A673 (cell line): ENCODE measurements around the gene OR10K1. TPM values are rescaled to one million over a fixed set of nuclear protein-coding genes. Genes with fewer than 3 reads are reported as not detected.

ENCODE experiments used
- BruUV-seq: library from RNA; stranded (reverse); fragments of 400-500 nt; replicated peaks from 2 replicates; lab custom pipeline; 2021; lab: Mats Ljungman, UMichigan
- CTCF ChIA-PET: fragments of 300-600 bp; sonication (Branson Sonifier 250); formaldehyde crosslinking; loops from one replicate; lab custom pipeline; 2022; ENCODE audit warnings: antibody characterized with exemption; lab: Charles Lee
- POLR2A ChIA-PET: fragments of 300-600 bp; sonication (Branson Sonifier 250); formaldehyde crosslinking; loops from one replicate; lab custom pipeline; 2022; ENCODE audit warnings: antibody characterized with exemption; ENCODE audit not compliant: low non-redundant PET; lab: Charles Lee
- DNase-seq: peaks from one replicate; pipeline ENCODE4 v3.0.0-alpha.2; 2015; ENCODE audit warnings: low spot score
- H3K27ac ChIP-seq: fragments of 200-600 bp; sonication (generic); 2 replicates; pipeline ENCODE4 v1.5.1; 2016; ENCODE audit warnings: mixed run types, low read depth, mild to moderate bottlenecking, mixed read lengths, antibody characterized with exemption, low read length; ENCODE audit not compliant: poor library complexity, severe bottlenecking
- H3K27me3 ChIP-seq: fragments of 200-600 bp; sonication (generic); replicated peaks from 2 replicates; pipeline ENCODE4 v1.6.1; 2017; ENCODE audit warnings: mixed run types, low read depth, mild to moderate bottlenecking, mixed read lengths, antibody characterized with exemption, low read length; ENCODE audit not compliant: insufficient read depth, poor library complexity
- H3K36me3 ChIP-seq: fragments of 200-600 bp; sonication (generic); 2 replicates; pipeline ENCODE4 v1.6.1; 2016; ENCODE audit warnings: mixed run types, mild to moderate bottlenecking, mixed read lengths, antibody characterized with exemption, low read length; ENCODE audit not compliant: insufficient read depth, poor library complexity, severe bottlenecking
- H3K4me1 ChIP-seq: fragments of 200-600 bp; sonication (generic); 2 replicates; pipeline ENCODE4 v1.6.1; 2017; ENCODE audit warnings: mixed run types, mild to moderate bottlenecking, mixed read lengths, antibody characterized with exemption, low read length; ENCODE audit not compliant: insufficient read depth, poor library complexity, severe bottlenecking
- H3K4me3 ChIP-seq: fragments of 200-600 bp; sonication (generic); 2 replicates; pipeline ENCODE4 v1.5.1; 2016; ENCODE audit warnings: low read depth, mixed run types, mild to moderate bottlenecking, mixed read lengths, low read length; ENCODE audit not compliant: poor library complexity, severe bottlenecking
- H3K9me3 ChIP-seq: fragments of 200-600 bp; sonication (generic); 2 replicates; pipeline ENCODE4 v1.6.1; 2016; ENCODE audit warnings: mixed run types, low read depth, mild to moderate bottlenecking, mixed read lengths, antibody characterized with exemption, low read length; ENCODE audit not compliant: poor library complexity, severe bottlenecking
- CTCF ChIP-seq: fragments of 300-800, 200-600 bp; sonication (generic); conservative IDR thresholded peaks from 2 replicates; pipeline ENCODE4 v1.5.1; 2017; ENCODE audit warnings: low read depth, mild to moderate bottlenecking, antibody characterized with exemption, low read length, moderate library complexity, mixed read lengths
- EZH2 ChIP-seq: fragments of 200-600 bp; sonication (generic); IDR thresholded peaks from 2 replicates; pipeline ENCODE4 v1.6.1; 2017; ENCODE audit warnings: borderline replicate concordance, low read depth, mild to moderate bottlenecking, mixed read lengths, antibody characterized with exemption, low read length; ENCODE audit not compliant: poor library complexity, severe bottlenecking
- intact Hi-C: fragments of 100-400 bp; cut with micrococcal nuclease; formaldehyde crosslinking; loops from one replicate; pipeline ENCODE4 v1.10.0; 2022; ENCODE audit not compliant: unreplicated experiment
- total RNA-seq: library from RNA; stranded (reverse); gene quantifications from 2 replicates; pipeline ENCODE4 v1.2.3, GENCODE V29; 2021

The OR10K1 gene
- total RNA-seq, 1 experiment from 2014 or later: not detected

GRCh38 chr1:158457246-158457645 is 4.4 kb upstream of the OR10K1 start:
- Histone ChIP-seq H3K27ac (no peak overlapping the region), H3K36me3 (no peaks in the 10 kb centered on the region), H3K4me3 (no peak overlapping the region), H3K4me1 (no peaks in the 10 kb centered on the region), H3K9me3 (no peaks in the 10 kb centered on the region), H3K27me3 (peaks cover 41% of the 10 kb centered on the region)
- DNase-seq: no peak
- ChIA-PET CTCF (no interaction called here), POLR2A (no interaction called here)
- no TSS peak for BruUV-seq
- intact Hi-C loops: no loop called here
- no peak for TF ChIP-seq CTCF
- TF ChIP-seq EZH2: no peak

DNA sequence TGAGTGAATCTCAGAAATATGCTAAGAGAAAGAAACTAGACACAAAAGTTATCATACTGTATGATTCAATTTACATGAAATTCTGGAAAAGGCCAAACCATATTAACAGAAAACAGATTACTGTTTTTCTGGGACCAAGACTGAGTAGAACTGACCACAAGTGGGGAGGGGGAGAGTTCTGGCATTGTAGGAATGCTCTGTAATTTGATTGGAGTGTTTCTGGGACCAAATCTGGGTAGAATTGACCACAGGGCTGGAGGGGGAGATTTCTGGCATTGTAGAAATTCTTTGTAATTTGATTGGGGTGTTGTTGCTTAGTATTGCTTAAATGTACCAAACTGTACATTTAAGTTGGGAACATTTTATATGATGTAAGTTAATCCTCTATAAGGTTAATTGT is 3.4 kb upstream of the OR10K1 start:
- Histone ChIP-seq H3K27me3 (peaks cover 36% of the 10 kb centered on the region), H3K36me3 (no peaks in the 10 kb centered on the region), H3K4me1 (no peaks in the 10 kb centered on the region), H3K27ac (no peak overlapping the region), H3K4me3 (no peak overlapping the region), H3K9me3 (no peaks in the 10 kb centered on the region)
- TF ChIP-seq EZH2: no peak
- no peak for TF ChIP-seq CTCF
- ChIA-PET POLR2A (no interaction called here), CTCF (no interaction called here)
- no peak for DNase-seq
- intact Hi-C loops: no loop called here
- no TSS peak for BruUV-seq

GRCh38 chr1:158471920-158472319 is 10.3 kb downstream of the OR10K1 start, which contains the start of gene OR10R2:
Gene OR10R2 (plus strand): TSS chr1:158472220. CDS start chr1:158472326, 106 bp downstream.
- H3K36me3 ChIP-seq: no peaks in the 10 kb centered on the region
- H3K27me3 ChIP-seq: peaks cover 26% of the 10 kb centered on the region
- no peak for DNase-seq
- no peak within 1 kb of the TSS for H3K4me3 ChIP-seq
- TF ChIP-seq EZH2: no peak
- no peak for TF ChIP-seq CTCF
- ChIA-PET POLR2A (no interaction called here), CTCF (no interaction called here)
- no peaks in the 10 kb centered on the region for H3K9me3 ChIP-seq
- intact Hi-C loops: no loop called here
- BruUV-seq: no TSS peak
- H3K27ac ChIP-seq: no peak within 1 kb of the TSS
- no peaks in the 10 kb centered on the region for H3K4me1 ChIP-seq
